Measurements from ENCODE around the gene KLHDC8B. TPM values are rescaled to one million over a fixed set of nuclear protein-coding genes. Genes with fewer than 3 reads are reported as not detected.
A peak's percentile ranks its signal among the peaks of the same experiment; 100 is the strongest.

KLHDC8B gene
- total and polyA plus RNA-seq, 2 of the 4 experiments (the other 2 are of a cell fraction), result 16.3 to 16.5 TPM

GRCh38 chr3:49140080-49140479, 31.3 kb upstream of the KLHDC8B start:
- ChIA-PET POLR2A (ENCODE audit: unreplicated experiment) (no interaction called here), CTCF (no interaction called here)
- Histone ChIP-seq H4K91ac (ENCODE audit: insufficient read depth, low read depth, low read length) (no peak overlapping the region), H2AK5ac (ENCODE audit: low read depth, low read length) (no peak overlapping the region), H3K4ac (ENCODE audit: low read depth, low read length) (no peak overlapping the region), H3K14ac (replicated peaks; ENCODE audit: low read depth, low read length) (no peak overlapping the region), H3K18ac (ENCODE audit: low read depth, low read length) (no peak overlapping the region), H3K56ac (ENCODE audit: extremely low read depth, insufficient read depth, low read length) (no peak overlapping the region), H3K27me3 (ENCODE audit: control insufficient read depth, insufficient read depth, low read length) (peaks cover 7% of the 10 kb centered on the region), H3K9me1 (ENCODE audit: insufficient read depth, low read length) (peaks cover under 1% of the 10 kb centered on the region; the same call in 1 of the 2 replicates), H2BK5ac (ENCODE audit: low read depth, low read length, poor library complexity, severe bottlenecking) (no peak overlapping the region), H2AK9ac (replicated peaks; ENCODE audit: low read depth, low read length, poor library complexity) (peak overlapping the region; percentile 24), H4K8ac (ENCODE audit: low read depth in 2 of 2, low read length in 2 of 2) (no peak overlapping the region), H2BK120ac (ENCODE audit: low read depth, low read length) (no peak overlapping the region), H3K9me3 (ENCODE audit: control insufficient read depth, insufficient read depth, low read length) (peaks cover 6% of the 10 kb centered on the region), H3K27ac (ENCODE audit: insufficient read depth, low read length) (no peak overlapping the region), H4K20me1 (ENCODE audit: insufficient read depth, low read length) (no peaks in the 10 kb centered on the region), H4K5ac (ENCODE audit: low read depth, low read length) (no peak overlapping the region), H3K9ac (ENCODE audit: low read depth, low read length) (no peak overlapping the region), H3K4me1 (ENCODE audit: control insufficient read depth, insufficient read depth, low read length) (no peaks in the 10 kb centered on the region), H3K36me3 (ENCODE audit: control insufficient read depth, insufficient read depth, low read length) (no peaks in the 10 kb centered on the region), H2BK15ac (ENCODE audit: low read depth, low read length) (no peak overlapping the region), H2AFZ (replicated peaks; ENCODE audit: low read length, poor library complexity) (peak overlapping the region; percentile 3), H3K23ac (ENCODE audit: low read depth, low read length) (no peak overlapping the region), H3K79me1 (ENCODE audit: low read depth in 1 of 2, low read length in 2 of 2) (no peaks in the 10 kb centered on the region), H3K4me3 (ENCODE audit: insufficient read depth, low read depth, low read length) (no peak overlapping the region), H3K4me2 (ENCODE audit: low read depth, low read length) (no peak overlapping the region), H2BK20ac (ENCODE audit: low read depth, low read length) (no peak overlapping the region)
- no peak for DNase-seq
- intact Hi-C loops (cut with micrococcal nuclease), result no loop called here
- no CpG with 5 or more reads among the region's 3 CpGs for WGBS, 2 experiments (ENCODE audit: extremely low coverage in 2 of 2, insufficient read length in 1 of 2)
- in situ Hi-C loops (cut with MboI; ENCODE audit: low sequenced_read_pairs), result no loop called here
- dilution Hi-C loops (cut with HindIII; ENCODE audit: low sequenced_read_pairs, unreplicated experiment), result no loop called here
- TF ChIP-seq MAFK (IDR thresholded peaks at IDR 0.05; ENCODE audit: low read depth, low read length) (no peak), MXI1 (IDR thresholded peaks at IDR 0.05; ENCODE audit: borderline replicate concordance, low read depth, low read length) (no peak), MAZ (IDR thresholded peaks at IDR 0.05; ENCODE audit: borderline replicate concordance, low read depth, low read length) (no peak), USF2 (IDR thresholded peaks at IDR 0.05; ENCODE audit: low read depth, low read length) (no peak), CHD1 (IDR thresholded peaks at IDR 0.05; ENCODE audit: low read depth, low read length) (no peak), RFX5 (IDR thresholded peaks at IDR 0.05; ENCODE audit: low read depth, low read length) (no peak), ELK1 (IDR thresholded peaks at IDR 0.05; ENCODE audit: borderline replicate concordance, low read depth, low read length) (no peak), FOS (IDR thresholded peaks at IDR 0.05; ENCODE audit: low read depth, low read length) (no peak), POLR2A (IDR thresholded peaks at IDR 0.05; ENCODE audit: low read depth, low read length) (no peak), RAD21 (IDR thresholded peaks at IDR 0.05; ENCODE audit: low read length) (no peak)
- BruUV-seq (replicated peaks), result no TSS peak
- ATAC-seq (ENCODE audit: low read depth), result no peak
